Naive thymus-derived CD4-positive, alpha-beta T cell (primary cell): ENCODE results near the gene STK38. TPM values are rescaled to one million over a fixed set of nuclear protein-coding genes. Genes with fewer than 3 reads are reported as not detected.

Experiments
- ATAC-seq: fragments of 150-1000 bp; cut with Tn5 transposase; 2 replicates; pipeline ENCODE4 v1.10.0; 2021; ENCODE audit warnings: mild to moderate bottlenecking, moderate library complexity
- CTCF ChIA-PET: fragments of 350-600 bp; sonication (Branson Sonifier 250); formaldehyde crosslinking; loops from one replicate; lab custom pipeline; 2021; ENCODE audit warnings: antibody characterized with exemption; lab: Charles Lee
- POLR2A ChIA-PET: fragments of 350-600 bp; sonication (Branson Sonifier 250); formaldehyde crosslinking; loops from one replicate; lab custom pipeline; 2021; ENCODE audit warnings: antibody characterized with exemption, inconsistent platforms; lab: Charles Lee
- DNase-seq, 9 donors: peaks; one replicate each; pipeline versions ENCODE4 v3.0.0 to v3.0.0-alpha.2; 2020 to 2022; ENCODE audit warnings: mixed read lengths in 1 of 9
- H3K27ac ChIP-seq: one replicate; pipeline ENCODE4 v1.7.0; 2013; ENCODE audit warnings: mild to moderate bottlenecking, low read depth, low read length, moderate library complexity
- H3K27me3 ChIP-seq, 2 donors: one replicate each; pipeline ENCODE4 v1.7.0; 2013; ENCODE audit warnings: low read length in 2 of 2, mild to moderate bottlenecking in 2 of 2, moderate library complexity in 2 of 2; ENCODE audit not compliant: control insufficient read depth in 2 of 2, insufficient read depth in 2 of 2
- H3K36me3 ChIP-seq, 3 experiments: 1 replicate in 2 of 3; 2 replicates in 1 of 3; pipeline ENCODE4 v1.7.0; 2013; ENCODE audit warnings: low read length in 3 of 3, mild to moderate bottlenecking in 3 of 3, moderate library complexity in 1 of 3; ENCODE audit not compliant: insufficient read depth in 3 of 3, control insufficient read depth in 2 of 3
- H3K4me1 ChIP-seq, 2 donors: one replicate each; pipeline ENCODE4 v1.7.0; 2013; ENCODE audit warnings: low read length in 2 of 2, mild to moderate bottlenecking in 2 of 2, moderate library complexity in 1 of 2; ENCODE audit not compliant: control insufficient read depth in 2 of 2, insufficient read depth in 2 of 2
- H3K4me3 ChIP-seq: 2 replicates; pipeline ENCODE4 v1.7.0; 2013; ENCODE audit warnings: mild to moderate bottlenecking, low read length
- H3K9me3 ChIP-seq, 3 experiments: 1 replicate in 2 of 3; 2 replicates in 1 of 3; pipeline ENCODE4 v1.7.0; 2013; ENCODE audit warnings: low read length in 3 of 3; ENCODE audit not compliant: control insufficient read depth in 2 of 3
- H3K27ac Mint-ChIP-seq, 9 donors: one replicate each; pipeline ENCODE4 v1.8.0; 2020 to 2022; ENCODE audit warnings: mixed read lengths in 9 of 9, mild to moderate bottlenecking in 8 of 9, moderate library complexity in 5 of 9, inconsistent platforms in 2 of 9
- H3K27me3 Mint-ChIP-seq, 5 donors: one replicate each; pipeline ENCODE4 v1.8.0; 2021 to 2022; ENCODE audit warnings: mixed read lengths in 5 of 5, mild to moderate bottlenecking in 1 of 5
- H3K36me3 Mint-ChIP-seq, 5 donors: one replicate each; pipeline ENCODE4 v1.8.0; 2020 to 2022; ENCODE audit warnings: mixed read lengths in 5 of 5, mild to moderate bottlenecking in 3 of 5, inconsistent platforms in 1 of 5
- H3K4me1 Mint-ChIP-seq, 7 donors: one replicate each; pipeline ENCODE4 v1.8.0; 2020 to 2022; ENCODE audit warnings: mixed read lengths in 7 of 7, mild to moderate bottlenecking in 3 of 7, inconsistent platforms in 1 of 7
- H3K4me3 Mint-ChIP-seq, 10 donors: one replicate each; pipeline ENCODE4 v1.8.0; 2020 to 2022; ENCODE audit warnings: mild to moderate bottlenecking in 10 of 10, mixed read lengths in 10 of 10, moderate library complexity in 6 of 10, inconsistent platforms in 2 of 10
- H3K9me3 Mint-ChIP-seq, 11 donors: one replicate each; pipeline ENCODE4 v1.8.0; 2020 to 2022; ENCODE audit warnings: mixed read lengths in 11 of 11, mild to moderate bottlenecking in 4 of 11, inconsistent platforms in 1 of 11, moderate library complexity in 1 of 11
- intact Hi-C, 2 donors: fragments of 100-400 bp; cut with micrococcal nuclease; formaldehyde crosslinking; loops; one replicate each; pipeline ENCODE4 v1.15.1; 2023
- polyA plus RNA-seq, 2 donors: library from polyadenylated mRNA; unstranded; fragments of 300-500 nt; fragmentation: Illumina TruSeq; gene quantifications; one replicate each; pipeline ENCODE4 v1.2.3, GENCODE V29; 2021
- total RNA-seq, 6 experiments: library from RNA in 5 of 6; stranded (reverse) in 5 of 6; gene quantifications; 1 replicate in 5 of 6; 2 replicates in 1 of 6; pipeline ENCODE4 v1.2.3 and lab custom pipeline; 2021 to 2026

The STK38 gene
- total and polyA plus RNA-seq, 7 experiments from 2014 or later, result 56.6 to 193 (median 95.0) TPM

GRCh38 chr6:36505744-36506534 lies 41.3 kb downstream of the STK38 start:
- CTCF ChIA-PET, result interaction anchor here (1.4 kb wide), 1 partner anchor 10 kb away, joined by 3 read pairs; no protein-coding TSS in a partner anchor
- Histone ChIP-seq H3K4me3 (no peak overlapping the region), H3K27ac (peak overlapping the region; percentile 15), H3K4me1 (peaks cover 13 to 38% of the 10 kb centered on the region in 2 donors), H3K27me3 (no peaks in the 10 kb centered on the region), H3K36me3 (peaks cover 27 to 53% (median 31%) of the 10 kb centered on the region in 3 experiments), H3K9me3 (no peaks in the 10 kb centered on the region)
- POLR2A ChIA-PET, result interaction anchor here (0.6 to 4.1 kb wide), 10 partner anchors 17 to 106 kb away, joined by 3 to 19 read pairs (median 4); no protein-coding TSS in a partner anchor
- H3K9me3 Mint-ChIP-seq, result peaks cover 0 to 2% (median 0%) of the 10 kb centered on the region in 11 donors
- peak overlapping the region in 8 of 9 donors; percentile 74 to 95 (median 85) for H3K27ac Mint-ChIP-seq
- peak overlapping the region in 9 of 10 donors; percentile 3 to 76 (median 58) for H3K4me3 Mint-ChIP-seq
- H3K4me1 Mint-ChIP-seq, result peaks cover 20 to 63% (median 48%) of the 10 kb centered on the region in 7 donors
- DNase-seq, result peak in 1 of 9 donors; percentile 13
- H3K27me3 Mint-ChIP-seq, result no peaks in the 10 kb centered on the region
- no peak for ATAC-seq
- intact Hi-C loops, result loop anchor here in 1 of 2 donors (2.0 kb wide), 2 partner anchors 15 to 41 kb away; partner anchors contain the start of gene STK38
- H3K36me3 Mint-ChIP-seq, result peaks cover 20 to 69% (median 35%) of the 10 kb centered on the region in 5 donors

- Histone ChIP-seq H3K4me1 (peaks cover 13 to 38% of the 10 kb centered on the region in 2 donors), H3K36me3 (peaks cover 22 to 44% (median 27%) of the 10 kb centered on the region in 3 experiments), H3K27ac (no peak overlapping the region), H3K9me3 (no peaks in the 10 kb centered on the region), H3K27me3 (no peaks in the 10 kb centered on the region), H3K4me3 (no peak overlapping the region)
- Mint-ChIP-seq H3K36me3 (peaks cover 20 to 59% (median 28%) of the 10 kb centered on the region in 5 donors), H3K4me1 (peaks cover 20 to 56% (median 48%) of the 10 kb centered on the region in 7 donors), H3K27me3 (no peaks in the 10 kb centered on the region), H3K4me3 (peak overlapping the region in 2 of 10 donors; percentile 45 to 66), H3K27ac (peak overlapping the region in 7 of 9 donors; percentile 59 to 95 (median 84)), H3K9me3 (peaks cover 0 to 2% (median 0%) of the 10 kb centered on the region in 11 donors)
- ATAC-seq, result no peak
- DNase-seq, result no peak
- intact Hi-C loops, result no loop called here
- ChIA-PET POLR2A (interaction anchor here (1.0 to 4.1 kb wide), 4 partner anchors 20 to 94 kb away, joined by 3 to 19 read pairs (median 4); no protein-coding TSS in a partner anchor), CTCF (interaction anchor here (0.8 to 1.4 kb wide), 2 partner anchors 11 to 341 kb away, joined by 3 to 4 read pairs; no protein-coding TSS in a partner anchor)
Observed at GRCh38 chr6:36504982-36505381, 42.3 kb downstream of the STK38 start.

- ChIA-PET POLR2A (interaction anchor here (0.5 to 4.1 kb wide), 9 partner anchors 8 to 747 kb away, joined by 3 to 19 read pairs (median 3); no protein-coding TSS in a partner anchor), CTCF (interaction anchor here (0.7 to 1.2 kb wide), 2 partner anchors 12 to 111 kb away, joined by 3 read pairs; no protein-coding TSS in a partner anchor)
- Mint-ChIP-seq H3K27ac (peak overlapping the region in 5 of 9 donors; percentile 73 to 95 (median 84)), H3K4me1 (peaks cover 23 to 53% (median 50%) of the 10 kb centered on the region in 7 donors), H3K27me3 (no peaks in the 10 kb centered on the region), H3K9me3 (no peaks in the 10 kb centered on the region), H3K36me3 (peaks cover 24 to 54% (median 32%) of the 10 kb centered on the region in 5 donors), H3K4me3 (no peak overlapping the region)
- H3K27ac ChIP-seq, result no peak overlapping the region
- H3K4me1 ChIP-seq, result peaks cover 13 to 38% of the 10 kb centered on the region in 2 donors
- peaks cover 22 to 44% (median 35%) of the 10 kb centered on the region in 3 experiments for H3K36me3 ChIP-seq
- ATAC-seq (no peak), DNase-seq (no peak)
- no peaks in the 10 kb centered on the region for H3K27me3 ChIP-seq
- no peak overlapping the region for H3K4me3 ChIP-seq
- intact Hi-C loops, result no loop called here
- H3K9me3 ChIP-seq, result no peaks in the 10 kb centered on the region
Observed at GRCh38 chr6:36504181-36504580, 43.1 kb downstream of the STK38 start.

DNA sequence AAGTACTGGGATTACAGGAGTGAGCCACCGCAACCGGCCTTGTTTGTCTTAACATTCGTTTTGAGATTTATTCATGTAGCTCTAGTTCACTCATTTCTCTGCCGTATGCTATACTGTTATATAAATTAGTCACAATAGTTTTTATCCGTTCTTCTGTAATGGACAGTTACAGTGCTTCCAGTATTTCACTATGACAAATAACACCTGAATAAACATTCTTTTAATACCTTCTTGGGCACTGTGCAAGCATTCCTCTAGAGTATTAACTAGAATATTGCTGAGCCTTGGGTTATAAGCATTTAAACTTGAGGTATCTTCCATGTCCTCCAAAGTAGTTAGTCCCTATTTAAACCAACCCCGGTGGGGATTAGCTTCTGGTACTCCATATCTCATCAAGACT lies 45.6 kb downstream of the STK38 start:
- H3K27me3 Mint-ChIP-seq, result no peaks in the 10 kb centered on the region
- no peak overlapping the region for H3K4me3 Mint-ChIP-seq
- peaks cover 19 to 46% (median 36%) of the 10 kb centered on the region in 7 donors for H3K4me1 Mint-ChIP-seq
- ATAC-seq, result no peak
- H3K4me1 ChIP-seq, result peaks cover 11 to 21% of the 10 kb centered on the region in 2 donors
- H3K27ac Mint-ChIP-seq, result peak overlapping the region in 4 of 9 donors; percentile 59 to 95 (median 69)
- H3K9me3 Mint-ChIP-seq, result no peaks in the 10 kb centered on the region
- ChIA-PET CTCF (interaction anchor here (0.7 kb wide), 1 partner anchor 255 kb away, joined by 3 read pairs; no protein-coding TSS in a partner anchor), POLR2A (interaction anchor here (1.0 to 1.4 kb wide), 3 partner anchors 20 to 39 kb away, joined by 3 to 5 read pairs (median 3); no protein-coding TSS in a partner anchor)
- intact Hi-C loops, result no loop called here
- H3K36me3 Mint-ChIP-seq, result peaks cover 18 to 57% (median 37%) of the 10 kb centered on the region in 5 donors
- DNase-seq, result no peak
- no peaks in the 10 kb centered on the region for H3K27me3 ChIP-seq
- no peaks in the 10 kb centered on the region for H3K9me3 ChIP-seq
- no peak overlapping the region for H3K27ac ChIP-seq
- no peak overlapping the region for H3K4me3 ChIP-seq
- H3K36me3 ChIP-seq, result peaks cover 22 to 58% (median 50%) of the 10 kb centered on the region in 3 experiments

GRCh38 chr6:36499918-36500317 lies 47.4 kb downstream of the STK38 start:
- no peak overlapping the region for H3K27ac ChIP-seq
- Mint-ChIP-seq H3K4me3 (no peak overlapping the region), H3K4me1 (peaks cover 11 to 42% (median 29%) of the 10 kb centered on the region in 7 donors), H3K27me3 (no peaks in the 10 kb centered on the region), H3K9me3 (no peaks in the 10 kb centered on the region), H3K36me3 (peaks cover 16 to 58% (median 41%) of the 10 kb centered on the region in 5 donors), H3K27ac (peak overlapping the region in 4 of 9 donors; percentile 3 to 82 (median 54))
- POLR2A ChIA-PET, result interaction anchor here (0.6 to 1.5 kb wide), 3 partner anchors 21 to 26 kb away, joined by 4 read pairs; no protein-coding TSS in a partner anchor
- no peaks in the 10 kb centered on the region for H3K9me3 ChIP-seq
- intact Hi-C loops, result no loop called here
- DNase-seq, result no peak
- H3K4me3 ChIP-seq, result no peak overlapping the region
- no peaks in the 10 kb centered on the region for H3K27me3 ChIP-seq
- peaks cover 0 to 3% of the 10 kb centered on the region in 2 donors for H3K4me1 ChIP-seq
- CTCF ChIA-PET, result interaction anchor here (1.0 kb wide), 1 partner anchor 13 kb away, joined by 3 read pairs; no protein-coding TSS in a partner anchor
- H3K36me3 ChIP-seq, result peaks cover 19 to 67% (median 55%) of the 10 kb centered on the region in 3 experiments
- ATAC-seq, result no peak

DNA sequence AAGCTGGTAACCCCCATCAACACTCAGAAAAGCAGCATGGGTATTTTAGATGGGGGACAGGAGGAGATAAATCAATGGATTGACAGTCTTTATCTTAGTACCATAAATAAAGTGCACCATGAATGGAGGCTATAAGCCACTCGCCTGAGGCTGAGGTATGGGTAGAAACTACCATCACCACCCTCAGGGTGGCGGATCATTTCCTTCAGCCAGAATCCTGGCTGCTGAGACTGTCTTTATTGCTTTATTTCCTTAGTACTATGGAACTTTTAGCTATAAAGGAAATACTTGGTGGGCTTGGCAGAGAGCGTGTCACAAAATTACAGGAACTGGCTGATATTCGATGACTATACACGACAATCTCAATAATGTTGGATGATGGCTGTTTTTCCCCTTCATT lies 52.2 kb downstream of the STK38 start:
- no peaks in the 10 kb centered on the region for H3K27me3 Mint-ChIP-seq
- Histone ChIP-seq H3K27me3 (no peaks in the 10 kb centered on the region), H3K4me3 (no peak overlapping the region), H3K4me1 (peaks cover 0 to 4% of the 10 kb centered on the region in 2 donors), H3K36me3 (peaks cover 7 to 66% (median 42%) of the 10 kb centered on the region in 3 experiments), H3K27ac (no peak overlapping the region), H3K9me3 (no peaks in the 10 kb centered on the region)
- ATAC-seq, result no peak
- no peak overlapping the region for H3K4me3 Mint-ChIP-seq
- CTCF ChIA-PET, result no interaction called here
- H3K4me1 Mint-ChIP-seq, result peaks cover 24 to 57% (median 42%) of the 10 kb centered on the region in 7 donors
- peaks cover 17 to 69% (median 45%) of the 10 kb centered on the region in 5 donors for H3K36me3 Mint-ChIP-seq
- no peak for DNase-seq
- H3K9me3 Mint-ChIP-seq, result no peaks in the 10 kb centered on the region
- peak overlapping the region in 6 of 9 donors; percentile 21 to 73 (median 64) for H3K27ac Mint-ChIP-seq
- POLR2A ChIA-PET, result no interaction called here
- intact Hi-C loops, result no loop called here
